ENCODE measurements around the gene TNNC2.

TNNC2 gene

DNA sequence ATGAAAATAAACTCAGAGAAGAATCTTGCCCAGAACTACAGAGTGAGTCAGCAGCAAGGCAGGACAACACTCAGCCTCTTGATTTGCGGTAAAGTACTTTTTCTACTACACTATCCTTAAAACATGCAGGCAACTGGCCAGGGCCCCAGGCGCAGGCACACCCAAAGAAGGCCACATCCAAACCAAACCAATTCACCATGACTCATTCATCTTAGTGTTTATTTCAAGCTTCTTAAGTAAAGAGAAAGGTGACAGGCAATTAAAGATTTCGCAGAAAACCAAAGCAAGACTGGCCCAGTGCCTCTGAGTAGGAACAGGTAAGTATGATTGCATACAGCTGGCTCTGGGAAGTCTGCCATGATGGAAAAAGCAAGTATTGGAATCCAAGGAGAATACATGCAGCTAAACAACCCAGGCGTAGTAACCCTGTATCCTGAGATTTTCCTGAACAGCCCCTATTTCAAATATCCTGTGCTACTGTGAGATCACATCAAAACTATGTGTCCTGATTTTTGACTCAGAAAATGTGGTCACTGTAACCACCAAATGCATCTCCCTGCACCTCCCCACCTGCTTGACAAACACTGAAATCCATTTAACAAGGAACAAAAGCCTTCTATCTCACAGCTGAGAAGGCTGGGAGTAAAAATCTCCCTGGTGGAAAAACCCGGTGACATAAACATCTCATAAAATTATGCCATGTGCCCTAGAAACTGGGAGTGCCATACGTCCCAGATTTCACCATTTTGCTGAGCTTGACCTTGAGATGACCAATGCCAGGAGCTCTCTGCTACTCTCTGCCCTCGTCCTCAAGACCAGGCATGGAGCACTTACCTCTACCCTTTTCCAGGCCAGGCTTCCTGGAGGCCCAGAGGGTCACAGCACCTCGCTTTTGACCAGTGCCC lies 47.8 kb downstream of the TNNC2 start:
- DNase-seq, result no peak

GRCh38 chr20:45776931-45777330 lies 50.2 kb downstream of the TNNC2 start:
- DNase-seq, result no peak

DNA sequence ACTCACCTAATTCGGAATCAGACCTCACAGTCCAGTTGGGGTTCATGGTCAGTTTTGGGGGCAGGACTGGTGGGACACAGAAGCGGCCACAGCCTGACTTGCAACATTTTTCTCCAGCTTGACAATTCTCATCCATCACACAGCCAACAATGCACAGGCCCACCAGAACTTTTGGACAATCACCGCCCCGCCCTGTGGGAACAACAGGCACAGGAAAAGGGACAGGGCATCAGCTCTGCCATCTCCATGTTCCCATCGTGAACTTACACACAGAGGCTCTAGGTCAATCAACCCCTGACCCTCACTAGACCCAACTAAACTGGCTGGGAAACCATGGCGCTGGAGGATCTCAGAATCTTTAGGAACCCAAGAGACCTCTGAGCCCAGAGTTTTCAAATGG lies 51.7 kb downstream of the TNNC2 start:
- no peak for DNase-seq

DNA sequence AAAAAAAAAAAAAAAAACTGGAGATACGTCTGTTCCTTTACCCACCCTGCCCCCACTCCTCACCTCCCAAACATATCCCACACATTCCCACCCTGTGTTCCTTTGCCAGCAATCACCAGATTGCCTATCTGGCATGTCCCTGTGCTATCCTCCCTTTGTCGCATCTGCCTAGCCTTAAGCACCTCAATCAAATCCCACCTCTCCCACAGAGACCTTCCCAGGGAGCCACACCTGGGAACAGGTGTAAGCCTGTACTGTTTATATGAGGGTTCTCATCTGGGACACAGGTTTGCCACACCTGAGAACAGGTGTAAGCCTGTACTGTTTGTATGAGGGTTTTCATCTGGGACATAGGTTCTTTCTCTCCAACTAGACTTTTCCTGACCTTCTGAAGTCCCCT lies 52.2 kb downstream of the TNNC2 start:
- DNase-seq, result no peak

All from NCI-H2029 treated with DMSO at 0.1 percent for 48 hours (cell line).